HepG2 (cell line): ENCODE results near the gene CHRM5. TPM values are rescaled to one million over a fixed set of nuclear protein-coding genes. Genes with fewer than 3 reads are reported as not detected.

Experiments used
- ATAC-seq: fragments of 200-7000 bp; cut with Tn5 transposase; 3 replicates; pipeline ENCODE4 v1.9.1; 2020; ENCODE audit warnings: mild to moderate bottlenecking, moderate library complexity
- BruUV-seq: library from RNA; stranded (reverse); fragments of 400-500 nt; replicated peaks from 2 replicates; lab custom pipeline; 2021; lab: Mats Ljungman, UMichigan
- CTCF ChIA-PET: fragments of 300-600 bp; formaldehyde crosslinking; extraction: SDS; loops from one replicate; lab custom pipeline; 2021; ENCODE audit warnings: low total read pairs, inconsistent platforms, low intra/inter-chr PET ratio; lab: Yijun Ruan, JAX
- POLR2A ChIA-PET: fragments of 350-600 bp; sonication (Branson Sonifier 250); formaldehyde crosslinking; loops from one replicate; lab custom pipeline; 2020; ENCODE audit warnings: antibody characterized with exemption, inconsistent platforms; lab: Yijun Ruan, JAX
- DNase-seq: peaks from one replicate; pipeline ENCODE4 v3.0.0-alpha.2; 2015; ENCODE audit warnings: low spot score
- FAIRE-seq: peaks from 3 replicates; lab custom pipeline; 2011; peaks lifted over from hg19 to GRCh38; lab: Jason Lieb, UNC
- H2AFZ ChIP-seq: one replicate; pipeline ENCODE4 v1.6.1; 2011; ENCODE audit warnings: low read length, inconsistent platforms
- H3K27ac ChIP-seq: fragments of 300-600 bp; 3 replicates; pipeline ENCODE4 v1.8.0; 2011; ENCODE audit warnings: mixed run types, mild to moderate bottlenecking, mixed read lengths, low read length, inconsistent platforms; ENCODE audit not compliant: insufficient read depth; ENCODE audit errors: extremely low read length
- H3K27me3 ChIP-seq, 2 experiments: fragments of 200-600 bp in 1 of 2; 2 replicates in 1 of 2; 3 replicates in 1 of 2; pipeline versions ENCODE4 v1.6.0 to v1.8.0; 2011; ENCODE audit warnings: low read length in 2 of 2, mild to moderate bottlenecking in 2 of 2, moderate library complexity in 2 of 2, inconsistent platforms in 1 of 2; ENCODE audit not compliant: insufficient read depth in 2 of 2, control insufficient read depth in 1 of 2
- H3K36me3 ChIP-seq, 2 experiments: fragments of 200-600 bp in 1 of 2; replicated peaks in 1 of 2; 2 replicates in 1 of 2; 3 replicates in 1 of 2; pipeline versions ENCODE4 v1.5.1 to v1.8.0; 2011; ENCODE audit warnings: low read length in 2 of 2, inconsistent platforms in 1 of 2; ENCODE audit not compliant: insufficient read depth in 2 of 2, control insufficient read depth in 1 of 2
- H3K4me1 ChIP-seq: 2 replicates; pipeline ENCODE4 v1.5.1; 2012; ENCODE audit warnings: low read length, inconsistent platforms; ENCODE audit not compliant: insufficient read depth
- H3K4me2 ChIP-seq: 2 replicates; pipeline ENCODE4 v1.6.0; 2011; ENCODE audit warnings: low read depth, low read length, inconsistent platforms
- H3K4me3 ChIP-seq, 3 experiments: fragments of 200-600 bp in 1 of 3; sonication (generic), shearing (Covaris generic) in 1 of 3; replicated peaks in 1 of 3; 2 replicates each; pipeline ENCODE4 v1.5.1; 2011 to 2016; ENCODE audit warnings: low read length in 3 of 3, inconsistent platforms in 2 of 3, low read depth in 2 of 3, mild to moderate bottlenecking in 2 of 3, control low read depth in 1 of 3, mixed read lengths in 1 of 3; ENCODE audit not compliant: insufficient read depth in 1 of 3
- H3K79me2 ChIP-seq: one replicate; pipeline ENCODE4 v1.6.1; 2011; ENCODE audit warnings: low read length, inconsistent platforms; ENCODE audit not compliant: insufficient read depth
- H3K9ac ChIP-seq: 2 replicates; pipeline ENCODE4 v1.6.0; 2011; ENCODE audit warnings: mild to moderate bottlenecking, low read depth, low read length, inconsistent platforms; ENCODE audit not compliant: insufficient read depth
- H3K9me3 ChIP-seq: 2 replicates; pipeline ENCODE4 v1.5.1; 2012; ENCODE audit warnings: mild to moderate bottlenecking, low read length
- H4K20me1 ChIP-seq: 2 replicates; pipeline ENCODE4 v1.6.0; 2011; ENCODE audit warnings: inconsistent platforms, mild to moderate bottlenecking, low read length, moderate library complexity; ENCODE audit not compliant: insufficient read depth
- ARID4A ChIP-seq: sonication (generic); formaldehyde crosslinking; IDR thresholded peaks from 2 replicates; pipeline ENCODE4 v1.5.0; 2020; ENCODE audit warnings: mild to moderate bottlenecking, missing genetic modification reagents, borderline replicate concordance
- ATM ChIP-seq: fragments of 450-650 bp; IDR thresholded peaks from 2 replicates; pipeline ENCODE4 v1.7.1; 2017; ENCODE audit warnings: mild to moderate bottlenecking, borderline replicate concordance
- CHD4 ChIP-seq: fragments of 200-600 bp; sonication (generic); IDR thresholded peaks from 2 replicates; pipeline ENCODE4 v1.7.0; 2017; ENCODE audit warnings: mild to moderate bottlenecking, low read length, borderline replicate concordance
- CSRNP2 ChIP-seq: sonication (generic); formaldehyde crosslinking; conservative IDR thresholded peaks from 2 replicates; pipeline ENCODE4 v1.8.0; 2022; ENCODE audit warnings: low read depth, missing genetic modification reagents
- KDM2A ChIP-seq: sonication (generic); formaldehyde crosslinking; IDR thresholded peaks from 2 replicates; pipeline ENCODE4 v1.4.0; 2020; ENCODE audit warnings: low read depth, missing genetic modification reagents, borderline replicate concordance
- MAF1 ChIP-seq: sonication (generic); formaldehyde crosslinking; IDR thresholded peaks from 2 replicates; pipeline ENCODE4 v1.5.0; 2020; ENCODE audit warnings: missing genetic modification reagents, borderline replicate concordance
- MLLT10 ChIP-seq: sonication (generic); formaldehyde crosslinking; IDR thresholded peaks from 2 replicates; pipeline ENCODE4 v1.4.0; 2020; ENCODE audit warnings: missing genetic modification reagents
- SNAPC4 ChIP-seq: sonication (generic); formaldehyde crosslinking; IDR thresholded peaks from 2 replicates; pipeline ENCODE4 v1.4.0; 2020; ENCODE audit warnings: mild to moderate bottlenecking, missing genetic modification reagents
- TBX2 ChIP-seq: sonication (generic); formaldehyde crosslinking; IDR thresholded peaks from 2 replicates; pipeline ENCODE4 v1.5.0; 2020; ENCODE audit warnings: missing genetic modification reagents, mild to moderate bottlenecking, borderline replicate concordance
- ZBTB20 ChIP-seq: sonication (generic); formaldehyde crosslinking; IDR thresholded peaks from 2 replicates; pipeline ENCODE4 v1.8.1; 2023; ENCODE audit warnings: missing genetic modification reagents, low read depth, mild to moderate bottlenecking, borderline replicate concordance
- ZNF326 ChIP-seq: sonication (generic); formaldehyde crosslinking; IDR thresholded peaks from 2 replicates; pipeline ENCODE4 v1.4.0; 2020; ENCODE audit warnings: missing genetic modification reagents, borderline replicate concordance
- ZNF549 ChIP-seq: sonication (generic); formaldehyde crosslinking; IDR thresholded peaks from 2 replicates; pipeline ENCODE4 v1.5.0; 2020; ENCODE audit warnings: missing genetic modification reagents
- ZNF563 ChIP-seq: sonication (generic); formaldehyde crosslinking; IDR thresholded peaks from 2 replicates; pipeline ENCODE4 v1.8.0; 2022; ENCODE audit warnings: mild to moderate bottlenecking, moderate library complexity, missing genetic modification reagents
- WGBS: methylation state at CpG from one replicate; pipeline ENCODE4 v1.1.6; 2017; ENCODE audit warnings: low lambda C conversion rate; 5-methylcytosine and 5-hydroxymethylcytosine counted together
- in situ Hi-C: cut with HindIII; loops from 2 replicates; pipeline ENCODE4 v1.10.0; 2017; ENCODE audit warnings: low pct_unique_long_range_greater_than_20kb; ENCODE audit not compliant: extremely low pct_ligation_motif_present
- intact Hi-C: fragments of 100-400 bp; cut with micrococcal nuclease; formaldehyde crosslinking; loops from one replicate; pipeline ENCODE4 v1.10.0; 2022; ENCODE audit not compliant: unreplicated experiment
- polyA plus RNA-seq, 8 experiments: library from polyadenylated mRNA; depleted of rRNA in 3 of 8; stranded (reverse) in 7 of 8; unstranded in 1 of 8; fragments of >200 nt; fragmentation: Illumina TruSeq in 4 of 8; extraction: Trizol in 4 of 8; gene quantifications; 2 replicates each; pipeline versions ENCODE4 v1.2.1 to v1.2.3, GENCODE V29; 2011 to 2016; ENCODE audit warnings: low read depth in 4 of 8, missing spikeins in 1 of 8, mixed read lengths in 1 of 8; ENCODE audit not compliant: insufficient read depth in 1 of 8
- total RNA-seq, 5 experiments: library from RNA; depleted of rRNA; stranded (reverse); fragments of >200 nt; fragmentation: Illumina TruSeq; extraction: Trizol; gene quantifications; 2 replicates each; pipeline ENCODE4 v1.2.3, GENCODE V29; 2016; ENCODE audit warnings: low read depth in 1 of 5

CHRM5 gene
- total and polyA plus RNA-seq, 2 of the 13 experiments (the other 11 are each of a cell fraction or from before 2014, with no cell fraction given) = not detected

- TF ChIP-seq CSRNP2 (no peak), MLLT10 (CRISPR knock-in tag) (no peak), ZNF326 (CRISPR knock-in tag) (no peak), ARID4A (CRISPR knock-in tag) (no peak), ZNF549 (no peak), ZBTB20 (CRISPR knock-in tag) (no peak), TBX2 (CRISPR knock-in tag) (no peak)
- TF ChIP-seq, all 625 proteins: peak for 0
Observed at GRCh38 chr15:34064438-34064837, 96.1 kb downstream of the CHRM5 start (continued).

DNA sequence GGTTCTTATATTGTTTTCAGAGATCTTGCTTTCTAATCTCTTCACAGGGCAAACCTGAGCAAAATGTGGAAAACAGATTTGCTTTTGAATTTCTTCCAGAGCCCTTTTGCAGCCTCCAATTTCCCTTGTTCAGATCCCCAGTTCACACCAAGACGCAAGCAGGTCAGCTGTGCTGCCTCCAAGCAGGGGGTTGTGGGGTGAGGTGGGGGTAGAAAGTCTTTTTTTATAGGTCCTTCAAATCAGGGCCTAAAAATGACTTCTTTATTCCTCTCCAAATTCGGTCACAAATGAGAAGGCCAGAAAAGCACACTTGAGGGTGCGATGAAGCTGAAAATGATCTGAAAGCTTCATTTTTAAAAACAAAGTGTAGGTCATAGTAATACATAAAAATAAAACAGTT, 97.0 kb downstream of the CHRM5 start:
- H3K27me3 ChIP-seq = no peaks in the 10 kb centered on the region
- no peak for FAIRE-seq
- no peak for DNase-seq
- ChIA-PET POLR2A (no interaction called here), CTCF (no interaction called here)
- no peak for ATAC-seq
- no peaks in the 10 kb centered on the region for H3K79me2 ChIP-seq
- no peak overlapping the region for H3K4me3 ChIP-seq
- intact Hi-C loops (no loop called here), in situ Hi-C loops (loop anchor here (25.0 kb wide), 2 partner anchors 297 to 522 kb away; partner anchors contain the start of genes GOLGA8B and LPCAT4)
- no peaks in the 10 kb centered on the region for H3K36me3 ChIP-seq
- H4K20me1 ChIP-seq = no peaks in the 10 kb centered on the region
- no peak overlapping the region for H2AFZ ChIP-seq
- 45% methylated on average over 3 of the region's 3 CpGs for WGBS
- H3K9ac ChIP-seq = no peak overlapping the region
- H3K4me2 ChIP-seq = no peak overlapping the region
- H3K4me1 ChIP-seq = no peaks in the 10 kb centered on the region
- H3K27ac ChIP-seq = no peak overlapping the region
- BruUV-seq = no TSS peak
- no peaks in the 10 kb centered on the region for H3K9me3 ChIP-seq
- TF ChIP-seq KDM2A = no peak
- no peak for TF ChIP-seq ATM
- no peak for TF ChIP-seq ZNF563 (CRISPR knock-in tag)
- TF ChIP-seq MAF1 (CRISPR knock-in tag) = no peak
- no peak for TF ChIP-seq SNAPC4
- no peak for TF ChIP-seq CHD4
